Measurements from ENCODE around the gene WNK2. TPM values are rescaled to one million over a fixed set of nuclear protein-coding genes. Genes with fewer than 3 reads are reported as not detected.

The WNK2 gene
- total RNA-seq, 1 experiment from 2014 or later, result 69.4 TPM

DNA sequence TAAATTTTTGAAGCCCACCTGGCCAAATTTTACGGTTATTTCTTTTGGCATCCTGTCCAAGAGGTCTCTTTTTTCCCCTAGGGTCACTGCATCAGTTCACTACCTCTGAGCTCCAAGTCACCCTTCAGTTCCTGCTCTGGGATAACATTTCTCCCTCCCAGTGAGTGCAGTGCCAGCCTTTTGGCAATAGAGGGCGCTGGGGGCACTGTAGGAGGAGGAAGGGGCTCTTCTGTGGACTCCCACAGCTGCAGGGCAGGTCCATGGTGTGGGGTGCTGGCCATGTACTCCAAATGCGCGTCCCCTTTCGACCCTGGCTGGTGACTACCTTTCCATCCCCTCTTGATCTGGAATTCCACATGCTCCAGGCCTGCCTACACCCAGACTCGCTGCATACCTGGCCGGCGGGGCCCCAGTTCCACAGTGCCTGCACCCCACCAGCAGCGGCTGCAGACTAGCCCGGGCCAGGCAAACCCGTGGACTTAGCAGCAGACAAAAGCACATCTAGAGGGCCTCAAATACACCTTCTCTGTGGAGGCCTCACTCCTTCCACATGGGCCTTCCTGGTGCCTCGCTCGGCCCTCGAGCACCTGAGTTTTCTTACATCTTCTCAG, 29.5 kb upstream of the WNK2 start:
- Histone ChIP-seq H2AK5ac (ENCODE audit: insufficient read length, low read length) (no peak overlapping the region), H3K23me2 (ENCODE audit: insufficient read length, low read depth, low read length, poor library complexity, severe bottlenecking) (no peaks in the 10 kb centered on the region), H2BK120ac (ENCODE audit: low read depth, low read length, poor library complexity, severe bottlenecking) (no peak overlapping the region), H3K27me3 (ENCODE audit: insufficient read depth, low read length) (no peaks in the 10 kb centered on the region), H4K20me1 (ENCODE audit: control insufficient read depth, insufficient read depth, insufficient read length) (no peaks in the 10 kb centered on the region), H3K4ac (ENCODE audit: low read depth, low read length) (no peak overlapping the region), H2BK5ac (ENCODE audit: insufficient read length, low read length) (no peak overlapping the region), H3K14ac (ENCODE audit: insufficient read depth, low read length) (no peak overlapping the region; the same call in 1 of the 2 replicates), H4K5ac (ENCODE audit: insufficient read length, low read depth, low read length) (no peak overlapping the region), H3K18ac (ENCODE audit: insufficient read length, low read depth, low read length) (no peak overlapping the region), H3K4me2 (ENCODE audit: insufficient read depth, insufficient read length, low read length) (no peak overlapping the region), H3K79me2 (ENCODE audit: insufficient read depth, low read length) (no peaks in the 10 kb centered on the region), H2AFZ (ENCODE audit: low read length) (no peak overlapping the region), H2BK15ac (ENCODE audit: low read depth, low read length) (no peak overlapping the region), H3K56ac (ENCODE audit: insufficient read length, low read depth, low read length) (no peak overlapping the region), H3K27ac (ENCODE audit: insufficient read length, low read depth, low read length) (no peak overlapping the region), H3T11ph (ENCODE audit: low read length) (no peak overlapping the region), H3K79me1 (ENCODE audit: insufficient read depth, low read depth, low read length, poor library complexity, severe bottlenecking) (no peaks in the 10 kb centered on the region), H4K8ac (replicated peaks; ENCODE audit: insufficient read length, low read depth, low read length) (no peak overlapping the region), H3K23ac (ENCODE audit: insufficient read length, low read depth, low read length) (no peak overlapping the region), H3K9ac (ENCODE audit: extremely low read depth, insufficient read length, low read length) (no peak overlapping the region), H3K9me3 (ENCODE audit: control insufficient read depth, low read depth, low read length) (no peaks in the 10 kb centered on the region), H2BK20ac (ENCODE audit: low read depth, low read length, poor library complexity, severe bottlenecking) (no peak overlapping the region), H4K91ac (ENCODE audit: insufficient read length, low read depth, low read length) (no peak overlapping the region), H3K4me1 (ENCODE audit: insufficient read depth, low read length) (no peaks in the 10 kb centered on the region), H2BK12ac (ENCODE audit: insufficient read length, low read depth, low read length) (no peak overlapping the region)
- TF ChIP-seq, protein P1, sequence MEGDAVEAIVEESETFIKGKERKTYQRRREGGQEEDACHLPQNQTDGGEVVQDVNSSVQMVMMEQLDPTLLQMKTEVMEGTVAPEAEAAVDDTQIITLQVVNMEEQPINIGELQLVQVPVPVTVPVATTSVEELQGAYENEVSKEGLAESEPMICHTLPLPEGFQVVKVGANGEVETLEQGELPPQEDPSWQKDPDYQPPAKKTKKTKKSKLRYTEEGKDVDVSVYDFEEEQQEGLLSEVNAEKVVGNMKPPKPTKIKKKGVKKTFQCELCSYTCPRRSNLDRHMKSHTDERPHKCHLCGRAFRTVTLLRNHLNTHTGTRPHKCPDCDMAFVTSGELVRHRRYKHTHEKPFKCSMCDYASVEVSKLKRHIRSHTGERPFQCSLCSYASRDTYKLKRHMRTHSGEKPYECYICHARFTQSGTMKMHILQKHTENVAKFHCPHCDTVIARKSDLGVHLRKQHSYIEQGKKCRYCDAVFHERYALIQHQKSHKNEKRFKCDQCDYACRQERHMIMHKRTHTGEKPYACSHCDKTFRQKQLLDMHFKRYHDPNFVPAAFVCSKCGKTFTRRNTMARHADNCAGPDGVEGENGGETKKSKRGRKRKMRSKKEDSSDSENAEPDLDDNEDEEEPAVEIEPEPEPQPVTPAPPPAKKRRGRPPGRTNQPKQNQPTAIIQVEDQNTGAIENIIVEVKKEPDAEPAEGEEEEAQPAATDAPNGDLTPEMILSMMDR (conservative IDR thresholded peaks at IDR 0.05), result peak; percentile 91
- no CpG with 5 or more reads among the region's 14 CpGs for WGBS (ENCODE audit: extremely low coverage, insufficient read length, low lambda C conversion rate)
- peaks cover 2% of the 10 kb centered on the region; the same call in 1 of the 2 replicates for H3K27me3 Mint-ChIP-seq (ENCODE audit: low read depth)
- H3K4me3 Mint-ChIP-seq, result no peak overlapping the region; a peak in 1 of 5 replicates
- DNase-seq, result peak; percentile 87
- peaks cover under 1 to 3% of the 10 kb centered on the region in 2 experiments; a peak in 2 of 4 replicates for H3K4me1 Mint-ChIP-seq
- H3K27ac Mint-ChIP-seq, result 0 out of 7 replicates have a peak overlapping the region, but pooled peaks of 1 of the 3 experiments have one; percentile 16
- no peaks in the 10 kb centered on the region for H3K36me3 Mint-ChIP-seq (ENCODE audit: insufficient read depth in 1 of 3, low read depth in 3 of 3)
- H3K9me3 Mint-ChIP-seq, result no peaks in the 10 kb centered on the region

Measured in H9 (cell line).